H1 (cell line): ENCODE results near the gene PDE4D. TPM values are rescaled to one million over a fixed set of nuclear protein-coding genes. Genes with fewer than 3 reads are reported as not detected.
A peak's percentile ranks its signal among the peaks of the same experiment; 100 is the strongest.

Experiments
- CTCF ChIA-PET: fragments of 300-600 bp; sonication (Branson Sonifier 250); formaldehyde crosslinking; loops from one replicate; lab custom pipeline; 2021; ENCODE audit not compliant: partially characterized antibody; lab: Charles Lee
- POLR2A ChIA-PET: fragments of 300-600 bp; sonication (Branson Sonifier 250); formaldehyde crosslinking; loops from one replicate; lab custom pipeline; 2021; ENCODE audit warnings: inconsistent platforms; ENCODE audit not compliant: partially characterized antibody; lab: Charles Lee
- DNase-seq, 2 experiments: peaks; one replicate each; pipeline versions ENCODE4 v3.0.0 to v3.0.0-alpha.2; 2010 to 2022; ENCODE audit warnings: low spot score in 2 of 2, low read depth in 1 of 2, mixed read lengths in 1 of 2
- FAIRE-seq: peaks from 2 replicates; lab custom pipeline; 2011; peaks lifted over from hg19 to GRCh38; lab: Jason Lieb, UNC
- H2AFZ ChIP-seq: 2 replicates; pipeline ENCODE4 v1.8.1; 2012; ENCODE audit warnings: low read length, inconsistent platforms
- H2AK5ac ChIP-seq: 2 replicates; pipeline ENCODE4 v1.6.1; 2013; ENCODE audit warnings: low read depth, low read length
- H2BK120ac ChIP-seq: replicated peaks from 2 replicates; pipeline ENCODE3; 2013; ENCODE audit warnings: low read depth, low read length, inconsistent platforms
- H2BK12ac ChIP-seq: 2 replicates; pipeline ENCODE4 v1.6.1; 2013; ENCODE audit warnings: low read depth, low read length
- H2BK15ac ChIP-seq: 2 replicates; pipeline ENCODE4 v1.6.1; 2013; ENCODE audit warnings: low read length
- H2BK20ac ChIP-seq: 2 replicates; pipeline ENCODE4 v1.6.1; 2013; ENCODE audit warnings: low read length
- H2BK5ac ChIP-seq: 2 replicates; pipeline ENCODE4 v1.6.1; 2013; ENCODE audit warnings: low read depth, low read length
- H3K14ac ChIP-seq: 2 replicates; pipeline ENCODE4 v1.6.1; 2013; ENCODE audit warnings: inconsistent platforms; ENCODE audit not compliant: insufficient read length
- H3K18ac ChIP-seq: 2 replicates; pipeline ENCODE4 v1.6.1; 2013; ENCODE audit warnings: low read length; ENCODE audit errors: extremely low read depth
- H3K23ac ChIP-seq: 2 replicates; pipeline ENCODE4 v1.6.1; 2013; ENCODE audit warnings: inconsistent platforms; ENCODE audit not compliant: insufficient read length
- H3K23me2 ChIP-seq: 2 replicates; pipeline ENCODE4 v1.6.1; 2013; ENCODE audit warnings: low read depth, low read length
- H3K27ac ChIP-seq: 2 replicates; pipeline ENCODE4 v1.6.1; 2011; ENCODE audit warnings: low read depth, low read length, inconsistent platforms
- H3K27me3 ChIP-seq, 4 experiments: replicated peaks in 1 of 4; 1 replicate in 1 of 4; 2 replicates in 3 of 4; pipeline versions ENCODE4 v1.6.1 to v1.8.1; 2011 to 2013; ENCODE audit warnings: low read length in 3 of 4, mild to moderate bottlenecking in 3 of 4, inconsistent platforms in 2 of 4, mixed read lengths in 2 of 4, moderate library complexity in 1 of 4; ENCODE audit not compliant: control insufficient read depth in 3 of 4, insufficient read depth in 3 of 4; ENCODE audit errors: extremely low read depth in 1 of 4
- H3K36me3 ChIP-seq, 4 experiments: 2 replicates each; pipeline versions ENCODE4 v1.6.1 to v1.8.1; 2011 to 2013; ENCODE audit warnings: mild to moderate bottlenecking in 4 of 4, low read length in 3 of 4, moderate library complexity in 2 of 4, control low read depth in 1 of 4, inconsistent platforms in 1 of 4; ENCODE audit not compliant: insufficient read depth in 4 of 4, control insufficient read depth in 2 of 4
- H3K4ac ChIP-seq: replicated peaks from 2 replicates; pipeline ENCODE3; 2013; ENCODE audit warnings: low read length, low read depth, mixed read lengths, inconsistent platforms; ENCODE audit not compliant: insufficient read length
- H3K4me1 ChIP-seq, 4 experiments: replicated peaks in 1 of 4; 1 replicate in 1 of 4; 2 replicates in 3 of 4; pipeline versions ENCODE4 v1.6.1 to v1.8.1; 2011 to 2013; ENCODE audit warnings: low read length in 3 of 4, inconsistent platforms in 2 of 4, mixed read lengths in 1 of 4; ENCODE audit not compliant: insufficient read depth in 4 of 4, control insufficient read depth in 3 of 4
- H3K4me2 ChIP-seq, 2 experiments: 2 replicates each; pipeline versions ENCODE4 v1.6.1 to v1.8.1; 2011 to 2013; ENCODE audit warnings: low read depth in 2 of 2, low read length in 2 of 2, control low read depth in 1 of 2, inconsistent platforms in 1 of 2, mild to moderate bottlenecking in 1 of 2; ENCODE audit not compliant: insufficient read depth in 1 of 2
- H3K4me3 ChIP-seq, 4 experiments: fragments of 200-600, 300-600 bp in 1 of 4; sonication (generic), shearing (Covaris generic), sonication (Bioruptor Twin) in 1 of 4; 2 replicates each; pipeline versions ENCODE4 v1.5.1 to v1.8.1; 2011 to 2016; ENCODE audit warnings: low read length in 4 of 4, low read depth in 3 of 4, control low read depth in 2 of 4, inconsistent platforms in 2 of 4, mild to moderate bottlenecking in 2 of 4, mixed read lengths in 1 of 4, moderate library complexity in 1 of 4; ENCODE audit not compliant: insufficient read depth in 2 of 4; ENCODE audit errors: extremely low read depth in 1 of 4
- H3K56ac ChIP-seq: replicated peaks from 2 replicates; pipeline ENCODE3; 2013; ENCODE audit warnings: low read depth, mild to moderate bottlenecking, mixed read lengths, low read length, inconsistent platforms; ENCODE audit not compliant: insufficient read length
- H3K79me1 ChIP-seq: 2 replicates; pipeline ENCODE4 v1.6.1; 2013; ENCODE audit warnings: low read depth, low read length, control low read depth
- H3K79me2 ChIP-seq, 2 experiments: 2 replicates each; pipeline versions ENCODE4 v1.6.1 to v1.8.1; 2012 to 2013; ENCODE audit warnings: low read length in 2 of 2, mild to moderate bottlenecking in 2 of 2, inconsistent platforms in 1 of 2; ENCODE audit not compliant: insufficient read depth in 2 of 2, control insufficient read depth in 1 of 2
- H3K9ac ChIP-seq, 4 experiments: replicated peaks in 1 of 4; 1 replicate in 1 of 4; 2 replicates in 3 of 4; pipeline versions ENCODE4 v1.6.1 to v1.8.1; 2011 to 2013; ENCODE audit warnings: low read depth in 3 of 4, low read length in 3 of 4, control low read depth in 2 of 4, mild to moderate bottlenecking in 2 of 4, moderate library complexity in 2 of 4, inconsistent platforms in 1 of 4; ENCODE audit errors: extremely low read depth in 1 of 4
- H3K9me3 ChIP-seq, 2 experiments: 2 replicates each; pipeline versions ENCODE4 v1.6.1 to v1.8.1; 2012 to 2013; ENCODE audit warnings: mild to moderate bottlenecking in 2 of 2, moderate library complexity in 2 of 2, control low read depth in 1 of 2, inconsistent platforms in 1 of 2, low read depth in 1 of 2, low read length in 1 of 2, mixed read lengths in 1 of 2; ENCODE audit not compliant: insufficient read depth in 2 of 2
- H4K20me1 ChIP-seq, 2 experiments: replicated peaks in 1 of 2; 2 replicates each; pipeline versions ENCODE3 to v1.8.1; 2011 to 2013; ENCODE audit warnings: inconsistent platforms in 2 of 2, low read length in 2 of 2, mild to moderate bottlenecking in 1 of 2; ENCODE audit not compliant: insufficient read depth in 2 of 2, control insufficient read depth in 1 of 2
- H4K5ac ChIP-seq: 2 replicates; pipeline ENCODE4 v1.6.1; 2013; ENCODE audit warnings: low read length, low read depth, mixed read lengths, inconsistent platforms; ENCODE audit not compliant: insufficient read length
- H4K8ac ChIP-seq: 2 replicates; pipeline ENCODE4 v1.8.0; 2013; ENCODE audit warnings: mild to moderate bottlenecking, moderate library complexity, low read length, inconsistent platforms; ENCODE audit not compliant: insufficient read depth; ENCODE audit errors: extremely low read depth
- H4K91ac ChIP-seq: replicated peaks from 2 replicates; pipeline ENCODE3; 2013; ENCODE audit warnings: low read length, mixed read lengths, inconsistent platforms; ENCODE audit not compliant: insufficient read length
- ATF3 ChIP-seq: IDR thresholded peaks from 2 replicates; pipeline ENCODE4 v1.6.1; 2011; ENCODE audit warnings: low read depth, mild to moderate bottlenecking, low read length; ENCODE audit not compliant: insufficient read depth
- CBX5 ChIP-seq: fragments of 300-800, 300-1000 bp; sonication (generic); IDR thresholded peaks from 2 replicates; pipeline ENCODE4 v1.7.1; 2016; ENCODE audit warnings: antibody characterized with exemption, low read length, low read depth
- EZH2 ChIP-seq: fragments of 200-600 bp; sonication (generic); IDR thresholded peaks from 2 replicates; pipeline ENCODE4 v1.7.1; 2012; ENCODE audit warnings: low read depth, mild to moderate bottlenecking, moderate library complexity, low read length, inconsistent platforms; ENCODE audit not compliant: severe bottlenecking
- NRF1 ChIP-seq: IDR thresholded peaks from 2 replicates; pipeline ENCODE4 v1.6.1; 2011; ENCODE audit warnings: mild to moderate bottlenecking, low read depth, low read length, improper control_type of control experiment
- SAP30 ChIP-seq: fragments of 300-600 bp; sonication (generic); IDR thresholded peaks from 2 replicates; pipeline ENCODE4 v1.7.1; 2012; ENCODE audit warnings: low read length, moderate library complexity, mild to moderate bottlenecking, inconsistent platforms; ENCODE audit not compliant: insufficient read depth, insufficient replicate concordance
- SIN3A ChIP-seq, 2 experiments: IDR thresholded peaks in 1 of 2; conservative IDR thresholded peaks in 1 of 2; 2 replicates each; pipeline ENCODE4 v1.6.1; 2011 to 2012; ENCODE audit warnings: low read length in 2 of 2, improper control_type of control experiment in 1 of 2, low read depth in 1 of 2, mild to moderate bottlenecking in 1 of 2
- TBP ChIP-seq: IDR thresholded peaks from 2 replicates; pipeline ENCODE4 v1.6.1; 2011; ENCODE audit warnings: low read depth, low read length, improper control_type of control experiment
- TEAD4 ChIP-seq: IDR thresholded peaks from 2 replicates; pipeline ENCODE4 v1.6.1; 2012; ENCODE audit warnings: low read depth, low read length, inconsistent platforms, mixed read lengths
- YY1 ChIP-seq: IDR thresholded peaks from 2 replicates; pipeline ENCODE4 v1.6.1; 2011; ENCODE audit warnings: low read depth, mild to moderate bottlenecking, low read length
- WGBS, 2 experiments: shearing (Covaris generic) in 1 of 2; methylation state at CpG; one replicate each; pipeline versions ENCODE4 v1.1.6 to v1.1.7; 2013 to 2015; ENCODE audit warnings: low lambda C conversion rate in 2 of 2, mixed read lengths in 2 of 2, inconsistent platforms in 1 of 2, low coverage in 1 of 2, missing lambda C conversion rate in 1 of 2; ENCODE audit not compliant: insufficient replicate concordance in 2 of 2, insufficient coverage in 1 of 2, insufficient read length in 1 of 2; ENCODE audit errors: extremely low coverage in 1 of 2, missing lambda C conversion rate in 1 of 2; 5-methylcytosine and 5-hydroxymethylcytosine counted together
- polyA plus RNA-seq, 7 experiments: library from polyadenylated mRNA; depleted of rRNA in 3 of 7; stranded (reverse) in 5 of 7; unstranded in 2 of 7; fragments of >200 nt in 5 of 7; fragments of 200-250 nt in 2 of 7; gene quantifications; 1 replicate in 5 of 7; 2 replicates in 1 of 7; 4 replicates in 1 of 7; pipeline versions ENCODE4 v1.2.1 to v1.2.3, GENCODE V29; 2011 to 2013; ENCODE audit warnings: missing spikeins in 2 of 7, mixed read lengths in 2 of 7
- total RNA-seq: library from RNA; stranded (reverse); fragmentation: NEBNext Ultra II Directional; extraction: Animal tissue kit (Norgen Biotek cat#: 25700); gene quantifications from 2 replicates; pipeline ENCODE4 v1.2.1, GENCODE V29; 2021

The PDE4D gene
- total and polyA plus RNA-seq, 2 of the 8 experiments (the other 6 are each of a cell fraction or from before 2014, with no cell fraction given), result 2.3 to 3.7 TPM

GRCh38 chr5:59840200-59840601 lies 53.3 kb downstream of the PDE4D start:
- POLR2A ChIA-PET, result no interaction called here
- no peak for TF ChIP-seq NRF1
- TF ChIP-seq TEAD4, result no peak
- TF ChIP-seq TBP, result no peak
- TF ChIP-seq CBX5, result no peak
- TF ChIP-seq YY1, result no peak
- no peak for TF ChIP-seq SAP30
- TF ChIP-seq ATF3, result no peak
- TF ChIP-seq EZH2, result no peak
- no peak for TF ChIP-seq SIN3A (conservative IDR thresholded peaks at IDR 0.05 in 1 of 2, IDR thresholded peaks at IDR 0.05 in 1 of 2; ENCODE audit: low read depth in 1 of 2, low read length in 2 of 2)
- H3K4me2 ChIP-seq, result no peak overlapping the region

More at GRCh38 chr5:59840200-59840601, 53.3 kb downstream of the PDE4D start:
- FAIRE-seq, result no peak
- H3K79me1 ChIP-seq, result no peaks in the 10 kb centered on the region
- H2AFZ ChIP-seq, result 0 out of 2 replicates have a peak overlapping the region, but pooled peaks have one; percentile 26
- no peak overlapping the region for H4K5ac ChIP-seq
- no peak overlapping the region for H3K23ac ChIP-seq
- H3K23me2 ChIP-seq, result no peaks in the 10 kb centered on the region
- H3K56ac ChIP-seq, result no peak overlapping the region
- H2BK20ac ChIP-seq, result no peak overlapping the region
- WGBS, 2 experiments, result 81% methylated on average over 3 of the region's 3 CpGs; no CpG with 5 or more reads in 1 of the 2 experiments
- no peak overlapping the region for H4K8ac ChIP-seq
- H2AK5ac ChIP-seq, result no peak overlapping the region
- no peak overlapping the region for H4K91ac ChIP-seq
- H3K4ac ChIP-seq, result no peak overlapping the region
- H2BK15ac ChIP-seq, result no peak overlapping the region
- H3K4me1 ChIP-seq, result no peaks in the 10 kb centered on the region
- no peak overlapping the region for H3K4me3 ChIP-seq
- DNase-seq, result no peak
- no peak overlapping the region for H2BK120ac ChIP-seq
- no peak overlapping the region for H3K14ac ChIP-seq
- no peaks in the 10 kb centered on the region for H3K27me3 ChIP-seq
- H3K36me3 ChIP-seq, result no peaks in the 10 kb centered on the region
- H2BK12ac ChIP-seq, result no peak overlapping the region
- H2BK5ac ChIP-seq, result no peak overlapping the region
- H4K20me1 ChIP-seq, result no peaks in the 10 kb centered on the region
- no peaks in the 10 kb centered on the region; a peak in 1 of 4 replicates for H3K9me3 ChIP-seq
- no peak overlapping the region for H3K18ac ChIP-seq
- no peaks in the 10 kb centered on the region for H3K79me2 ChIP-seq
- no peak overlapping the region for H3K9ac ChIP-seq
- no peak overlapping the region for H3K27ac ChIP-seq
- CTCF ChIA-PET, result interaction anchor here (0.9 to 1.8 kb wide), 4 partner anchors 16 to 449 kb away, joined by 3 to 7 read pairs (median 5); no protein-coding TSS in a partner anchor
